Adrenal gland (tissue), 12 donors: ENCODE results near the gene KRTAP20-4. TPM values are rescaled to one million over a fixed set of nuclear protein-coding genes. Genes with fewer than 3 reads are reported as not detected.

ENCODE experiments used
- DNase-seq, 7 donors: peaks; one replicate each; pipeline ENCODE4 v3.0.0-alpha.2; 2019 to 2020
- H3K27ac ChIP-seq, 5 donors: fragments of 200-600 bp; sonication (generic) in 4 of 5; 1 replicate in 3 of 5; 2 replicates in 2 of 5; pipeline versions ENCODE4 v1.5.1 to v1.8.0; 2016 to 2020; ENCODE audit warnings: mild to moderate bottlenecking in 1 of 5
- H3K27me3 ChIP-seq: fragments of 200-600 bp; 2 replicates; pipeline ENCODE4 v1.8.0; 2021
- H3K36me3 ChIP-seq, 2 donors: fragments of 200-600 bp; replicated peaks in 1 of 2; 1 replicate in 1 of 2; 2 replicates in 1 of 2; pipeline versions ENCODE4 v1.5.1 to v1.8.0; 2018 to 2022
- H3K4me1 ChIP-seq, 2 donors: fragments of 200-600 bp; replicated peaks in 1 of 2; 1 replicate in 1 of 2; 2 replicates in 1 of 2; pipeline versions ENCODE4 v1.5.1 to v1.8.0; 2018 to 2021
- H3K4me3 ChIP-seq, 4 donors: fragments of 200-600 bp; sonication (generic) in 3 of 4; one replicate each; pipeline ENCODE4 v1.5.1; 2016 to 2018
- H3K9me3 ChIP-seq, 3 donors: fragments of 200-600 bp; sonication (generic) in 1 of 3; replicated peaks in 1 of 3; 1 replicate in 2 of 3; 2 replicates in 1 of 3; pipeline versions ENCODE4 v1.5.1 to v1.8.0; 2016 to 2021
- CTCF ChIP-seq, 6 experiments: fragments of 450-650 bp in 4 of 6; fragments of 200-600 bp in 2 of 6; sonication (generic) in 1 of 6; IDR thresholded peaks; 1 replicate in 5 of 6; 2 replicates in 1 of 6; pipeline versions ENCODE4 v1.5.1 to v1.8.0; 2016 to 2021; ENCODE audit warnings: antibody characterized with exemption in 6 of 6, mild to moderate bottlenecking in 2 of 6, moderate library complexity in 1 of 6
- POLR2A ChIP-seq, 2 donors: fragments of 450-650 bp; IDR thresholded peaks; one replicate each; pipeline ENCODE4 v1.6.1; 2017; ENCODE audit warnings: antibody characterized with exemption in 2 of 2, mild to moderate bottlenecking in 2 of 2, moderate library complexity in 1 of 2
- WGBS, 4 donors: extraction: QIAGEN DNeasy Blood & Tissue Kit in 2 of 4; methylation state at CpG; one replicate each; pipeline versions ENCODE4 v1.1.5 to v1.1.7; 2013 to 2017; 5-methylcytosine and 5-hydroxymethylcytosine counted together
- intact Hi-C, 2 donors: fragments of 100-400 bp; cut with DNase I; formaldehyde crosslinking; loops; one replicate each; pipeline versions ENCODE4 v1.14.1 to v1.15.0; 2022 to 2023
- polyA plus RNA-seq, 3 donors: library from polyadenylated mRNA; stranded (reverse); fragments of 200-250 nt in 2 of 3; fragments of 350-450 nt in 1 of 3; fragmentation: Illumina TruSeq in 1 of 3; extraction: RNeasy Lipid Tissue Mini Kit (QIAGEN cat#74804) in 1 of 3; gene quantifications; one replicate each; pipeline ENCODE4 v1.2.3, GENCODE V29; 2013 to 2014
- total RNA-seq, 9 donors: library from RNA; depleted of rRNA in 4 of 9; stranded (reverse); fragments of >200 nt in 4 of 9; fragments of 120-200 nt in 1 of 9; fragmentation: NEBNext Ultra II Directional in 1 of 9; extraction: Animal tissue kit (Norgen Biotek cat#: 25700) in 1 of 9; gene quantifications; one replicate each; pipeline versions ENCODE4 v1.1.0 to v1.2.4, GENCODE V29; 2013 to 2023
- donor health status: healthy with polysubstance abuse.
- donor health status: Bipolar disorder and iron deficiency.
- donor health status: DM: yes; HTN: yes; CAD: no.
- donor health status: DM: no; HTN: no; CAD: no.
- donor health status: DM: no; HTN: no; CAD: no.
- donor health status: DM: yes; HTN: yes; CAD: no.

KRTAP20-4 gene
- total and polyA plus RNA-seq, 12 donors = not detected

GRCh38 chr21:30600787-30601186, 19.6 kb upstream of the KRTAP20-4 start, which contains the start of gene KRTAP22-1:
TSS of gene KRTAP22-1 (plus strand) at chr21:30601087.
- no peak for DNase-seq
- H3K27me3 ChIP-seq = no peaks in the 10 kb centered on the region
- H3K4me3 ChIP-seq = no peak within 1 kb of the TSS
- no peaks in the 10 kb centered on the region for H3K4me1 ChIP-seq
- 26 to 43% (median 39%) methylated on average over 1 of the region's 1 CpG for WGBS, 4 donors
- intact Hi-C loops = no loop called here
- H3K36me3 ChIP-seq = no peaks in the 10 kb centered on the region
- no peak within 1 kb of the TSS for H3K27ac ChIP-seq
- TF ChIP-seq CTCF (IDR thresholded peaks at IDR 0.05) (no peak), POLR2A (IDR thresholded peaks at IDR 0.05) (no peak)
- no peaks in the 10 kb centered on the region for H3K9me3 ChIP-seq

DNA sequence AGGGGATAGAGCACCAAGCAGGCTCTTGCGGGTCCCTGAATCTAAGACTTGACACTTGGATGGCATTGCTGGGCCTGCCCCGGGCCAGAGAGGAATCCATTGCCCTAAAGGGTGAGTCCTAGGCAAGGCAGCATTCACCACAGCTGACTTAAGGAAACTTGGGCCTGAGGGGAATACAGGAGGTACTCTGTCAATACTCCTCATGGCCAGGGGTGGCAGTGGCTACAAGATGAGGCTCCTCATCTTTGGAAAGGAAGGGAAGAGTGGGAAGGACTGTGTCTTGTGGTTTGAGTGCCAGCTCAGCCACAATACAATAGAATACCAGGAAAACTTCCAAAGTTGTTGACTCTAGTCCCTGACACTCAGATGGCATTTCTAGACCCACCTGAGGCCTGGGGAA, 14.5 kb upstream of the KRTAP20-4 start:
- H3K27ac ChIP-seq = no peak overlapping the region
- TF ChIP-seq CTCF (IDR thresholded peaks at IDR 0.05) = no peak
- no peak for TF ChIP-seq POLR2A (IDR thresholded peaks at IDR 0.05)
- no peak for DNase-seq
- intact Hi-C loops = no loop called here
- WGBS, 4 donors = 78 to 100% (median 93%) methylated on average over 1 to 2 of the region's 2 CpGs
- H3K27me3 ChIP-seq = no peaks in the 10 kb centered on the region
- H3K36me3 ChIP-seq = no peaks in the 10 kb centered on the region
- H3K9me3 ChIP-seq = no peaks in the 10 kb centered on the region
- no peak overlapping the region for H3K4me3 ChIP-seq
- no peaks in the 10 kb centered on the region for H3K4me1 ChIP-seq

- intact Hi-C loops = no loop called here
- H3K27me3 ChIP-seq = no peaks in the 10 kb centered on the region
- no peaks in the 10 kb centered on the region for H3K4me1 ChIP-seq
- no peaks in the 10 kb centered on the region for H3K36me3 ChIP-seq
- no peak for DNase-seq
- TF ChIP-seq CTCF (IDR thresholded peaks at IDR 0.05) (no peak), POLR2A (IDR thresholded peaks at IDR 0.05) (no peak)
- H3K4me3 ChIP-seq = no peak overlapping the region
- 64 to 88% (median 81%) methylated on average over 2 of the region's 2 CpGs for WGBS, 4 donors
- H3K27ac ChIP-seq = no peak overlapping the region
- no peaks in the 10 kb centered on the region for H3K9me3 ChIP-seq
Measured at GRCh38 chr21:30612132-30612531, 8.3 kb upstream of the KRTAP20-4 start.

DNA sequence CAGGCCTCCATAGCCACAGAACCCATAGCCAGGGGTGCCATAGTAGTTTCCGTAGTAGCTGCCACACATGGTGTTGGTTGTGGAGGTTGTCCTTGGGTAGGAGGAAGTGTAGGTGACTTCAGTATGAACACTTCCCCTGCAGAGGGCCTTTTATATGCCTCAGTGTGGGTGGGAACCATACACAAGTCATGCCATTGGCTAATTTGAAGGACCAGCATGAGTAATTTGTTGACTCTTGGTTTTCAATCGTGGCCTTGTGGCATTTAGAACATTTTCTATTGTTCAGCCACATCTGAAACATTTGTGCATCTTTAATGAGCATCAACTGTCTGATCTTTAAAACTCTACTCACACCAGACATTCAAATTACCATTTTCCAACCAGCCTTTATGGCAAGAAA, 6.6 kb upstream of the KRTAP20-4 start, which contains the start of gene KRTAP6-1:
TSS of gene KRTAP6-1 (minus strand) at position 95 of the 400 bp plus-strand sequence. CDS start at position 69, 26 bp downstream.
- no peaks in the 10 kb centered on the region for H3K9me3 ChIP-seq
- H3K27ac ChIP-seq = no peak within 1 kb of the TSS
- no peaks in the 10 kb centered on the region for H3K36me3 ChIP-seq
- no peak within 1 kb of the TSS for H3K4me3 ChIP-seq
- no peaks in the 10 kb centered on the region for H3K4me1 ChIP-seq
- no peak for DNase-seq
- intact Hi-C loops = no loop called here
- TF ChIP-seq CTCF (IDR thresholded peaks at IDR 0.05) = no peak
- no peak for TF ChIP-seq POLR2A (IDR thresholded peaks at IDR 0.05)
- no peaks in the 10 kb centered on the region for H3K27me3 ChIP-seq
- 69 to 80% (median 73%) methylated on average over 1 to 2 of the region's 2 CpGs for WGBS, 4 donors
